BLaER1 (cell line): ENCODE data around the gene PPP2R2C.
A peak's percentile ranks its signal among the peaks of the same experiment; 100 is the strongest.

Experiments used
- H3K27ac ChIP-seq: shearing (Covaris generic); formaldehyde crosslinking; 2 replicates; pipeline ENCODE4 v1.8.1; 2022
- H3K27me3 ChIP-seq: shearing (Covaris generic); formaldehyde crosslinking; 2 replicates; pipeline ENCODE4 v1.8.1; 2022
- H3K36me3 ChIP-seq: shearing (Covaris generic); formaldehyde crosslinking; 2 replicates; pipeline ENCODE4 v1.8.1; 2022
- H3K4me1 ChIP-seq: shearing (Covaris generic); formaldehyde crosslinking; 2 replicates; pipeline ENCODE4 v1.8.1; 2022
- H3K4me2 ChIP-seq: shearing (Covaris generic); formaldehyde crosslinking; 2 replicates; pipeline ENCODE4 v1.8.1; 2022
- H3K4me3 ChIP-seq: shearing (Covaris generic); formaldehyde crosslinking; 2 replicates; pipeline ENCODE4 v1.8.1; 2022
- H3K9ac ChIP-seq: shearing (Covaris generic); formaldehyde crosslinking; 2 replicates; pipeline ENCODE4 v1.8.1; 2022
- H3K9me3 ChIP-seq: shearing (Covaris generic); formaldehyde crosslinking; 2 replicates; pipeline ENCODE4 v1.8.1; 2022
- H4K20me1 ChIP-seq: shearing (Covaris generic); formaldehyde crosslinking; 2 replicates; pipeline ENCODE4 v1.8.1; 2022
- Cebpa-rat ChIP-seq: shearing (Covaris generic); IDR thresholded peaks from 2 replicates; pipeline ENCODE4 v1.8.1; 2022

The PPP2R2C gene

DNA sequence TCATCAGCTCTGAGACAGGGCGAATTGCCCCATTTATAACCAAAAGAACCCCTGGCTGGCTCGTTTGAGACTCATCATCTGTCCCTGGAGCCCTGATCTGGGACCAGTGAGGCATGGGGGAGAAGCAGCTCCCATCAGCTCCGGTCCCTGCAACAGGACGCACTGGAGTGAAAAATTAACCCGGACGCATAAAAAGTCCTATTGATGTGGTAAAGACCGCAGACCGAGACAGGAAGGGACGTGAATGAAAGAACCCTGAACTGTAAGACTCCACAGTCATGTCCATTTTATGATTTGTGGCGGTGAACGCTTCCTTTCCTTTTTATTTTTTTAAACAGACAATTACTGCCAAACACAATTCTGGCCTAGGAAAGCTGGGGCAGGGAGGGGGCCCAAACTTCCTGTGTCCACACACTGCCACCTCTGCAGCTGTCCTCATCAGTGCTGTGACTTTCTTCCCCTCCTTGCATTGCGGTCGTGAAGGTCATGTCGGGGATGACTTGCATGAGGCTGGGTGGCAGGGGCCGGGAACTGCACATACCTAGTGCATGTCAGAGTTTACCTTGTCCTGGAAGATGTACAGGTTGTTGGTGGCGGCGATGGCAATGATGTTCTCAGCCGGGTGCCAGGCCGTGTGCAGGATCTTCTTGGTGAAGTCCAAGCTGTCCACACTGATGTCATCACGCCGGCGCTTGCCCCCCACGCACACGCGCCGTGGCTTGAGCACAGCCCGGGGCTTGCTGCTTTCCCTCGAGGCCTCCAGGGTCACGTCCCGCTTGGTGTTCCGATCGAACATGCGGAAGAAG is 149.4 kb downstream of the PPP2R2C start:
- Histone ChIP-seq H3K9me3 (peaks cover 9% of the 10 kb centered on the region), H3K9ac (no peak overlapping the region), H3K4me2 (peak overlapping the region; percentile 90), H3K36me3 (no peaks in the 10 kb centered on the region), H3K27ac (peak overlapping the region; percentile 70; the same call in 1 of the 2 replicates), H3K27me3 (no peaks in the 10 kb centered on the region), H4K20me1 (peaks cover 11% of the 10 kb centered on the region; the same call in 1 of the 2 replicates), H3K4me1 (peaks cover 93% of the 10 kb centered on the region), H3K4me3 (peak overlapping the region; percentile 1; the same call in 1 of the 2 replicates)
- no peak for TF ChIP-seq Cebpa-rat

GRCh38 chr4:6322067-6322760 is 150.2 kb downstream of the PPP2R2C start:
- Histone ChIP-seq H3K9me3 (peaks cover 9% of the 10 kb centered on the region), H3K4me2 (peak overlapping the region; percentile 90), H3K9ac (no peak overlapping the region), H3K27me3 (no peaks in the 10 kb centered on the region), H3K36me3 (no peaks in the 10 kb centered on the region), H3K4me3 (peak overlapping the region; percentile 1; the same call in 1 of the 2 replicates), H3K27ac (no peak overlapping the region), H3K4me1 (peaks cover 93% of the 10 kb centered on the region), H4K20me1 (peaks cover 11% of the 10 kb centered on the region; the same call in 1 of the 2 replicates)
- TF ChIP-seq Cebpa-rat = no peak

- Histone ChIP-seq H3K4me2 (peak overlapping the region; percentile 90), H3K4me1 (peaks cover 93% of the 10 kb centered on the region), H3K4me3 (no peak overlapping the region), H3K27me3 (no peaks in the 10 kb centered on the region), H3K9me3 (peaks cover 9% of the 10 kb centered on the region), H4K20me1 (peaks cover 11% of the 10 kb centered on the region; the same call in 1 of the 2 replicates), H3K36me3 (no peaks in the 10 kb centered on the region), H3K9ac (no peak overlapping the region), H3K27ac (no peak overlapping the region)
- TF ChIP-seq Cebpa-rat = no peak
These were observed 151.1 kb downstream of the PPP2R2C start for GRCh38 chr4:6321361-6321760.

DNA sequence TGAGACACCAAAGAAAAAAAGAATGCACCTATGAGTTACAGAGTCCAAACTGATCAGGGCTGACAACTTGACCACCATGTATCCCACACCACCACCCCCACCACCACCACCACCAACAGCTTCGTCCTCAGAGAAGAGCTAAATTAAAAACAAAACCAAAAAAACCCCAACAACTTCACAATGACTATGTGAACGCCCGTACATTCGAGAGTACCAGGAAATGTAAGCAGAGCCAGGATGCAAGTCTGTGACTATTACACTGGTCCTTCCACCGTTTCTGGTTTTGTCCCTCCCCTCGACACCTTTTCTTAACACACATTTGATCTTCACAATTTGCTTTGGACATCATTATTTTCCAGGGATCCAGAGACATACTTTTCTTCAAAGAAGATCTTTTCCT is 151.8 kb downstream of the PPP2R2C start:
- Histone ChIP-seq H3K4me2 (peak overlapping the region; percentile 90; the same call in 1 of the 2 replicates), H4K20me1 (peaks cover 11% of the 10 kb centered on the region; the same call in 1 of the 2 replicates), H3K36me3 (no peaks in the 10 kb centered on the region), H3K27ac (no peak overlapping the region), H3K4me1 (peaks cover 89% of the 10 kb centered on the region), H3K9ac (no peak overlapping the region), H3K27me3 (no peaks in the 10 kb centered on the region), H3K9me3 (peaks cover 9% of the 10 kb centered on the region), H3K4me3 (no peak overlapping the region)
- no peak for TF ChIP-seq Cebpa-rat

GRCh38 chr4:6319530-6320150 is 152.8 kb downstream of the PPP2R2C start:
- no peaks in the 10 kb centered on the region for H3K36me3 ChIP-seq
- no peak overlapping the region for H3K27ac ChIP-seq
- H4K20me1 ChIP-seq = peaks cover 8% of the 10 kb centered on the region; the same call in 1 of the 2 replicates
- no peak overlapping the region for H3K4me2 ChIP-seq
- no peak for TF ChIP-seq Cebpa-rat
- no peak overlapping the region for H3K9ac ChIP-seq
- H3K4me1 ChIP-seq = peaks cover 79% of the 10 kb centered on the region
- H3K4me3 ChIP-seq = no peak overlapping the region
- no peaks in the 10 kb centered on the region for H3K27me3 ChIP-seq
- H3K9me3 ChIP-seq = peaks cover 9% of the 10 kb centered on the region

DNA sequence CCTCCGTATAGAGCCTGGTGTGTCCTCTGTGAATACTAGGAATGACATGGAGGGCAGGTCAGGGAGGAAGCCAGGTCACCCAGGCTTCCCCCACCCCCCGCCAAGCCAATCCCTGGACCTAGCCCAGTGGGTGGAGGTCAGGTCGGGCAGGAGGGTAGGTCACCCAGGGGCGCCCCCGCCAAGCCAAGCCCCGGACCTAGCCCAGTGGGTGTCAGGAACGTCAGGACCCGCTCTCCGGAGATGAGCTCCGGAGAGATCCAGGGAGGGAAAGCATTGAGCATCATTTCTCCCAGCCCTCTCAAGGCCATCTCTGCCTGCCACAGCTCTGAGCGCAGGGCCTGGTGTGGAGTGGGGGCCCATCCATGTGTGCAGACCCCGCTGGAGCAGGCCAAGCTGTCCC is 154.2 kb downstream of the PPP2R2C start:
- TF ChIP-seq Cebpa-rat = no peak
- H3K36me3 ChIP-seq = no peaks in the 10 kb centered on the region

GRCh38 chr4:6316461-6317003 is 155.9 kb downstream of the PPP2R2C start:
- no peak overlapping the region for H3K4me3 ChIP-seq
- H3K27ac ChIP-seq = no peak overlapping the region
- TF ChIP-seq Cebpa-rat = no peak
- H4K20me1 ChIP-seq = no peaks in the 10 kb centered on the region
- H3K27me3 ChIP-seq = no peaks in the 10 kb centered on the region
- no peaks in the 10 kb centered on the region for H3K36me3 ChIP-seq
- peaks cover 48% of the 10 kb centered on the region for H3K4me1 ChIP-seq
- H3K4me2 ChIP-seq = peak overlapping the region; percentile 54
- no peak overlapping the region for H3K9ac ChIP-seq
- peaks cover 9% of the 10 kb centered on the region for H3K9me3 ChIP-seq

More for the DNA sequence above, 154.2 kb downstream of the PPP2R2C start:
- H3K27me3 ChIP-seq = no peaks in the 10 kb centered on the region
- no peak overlapping the region for H3K4me3 ChIP-seq
- no peak overlapping the region for H3K27ac ChIP-seq
- peaks cover 9% of the 10 kb centered on the region for H3K9me3 ChIP-seq
- 0 out of 2 replicates have a peak, but pooled peaks cover 6% of the 10 kb centered on the region for H4K20me1 ChIP-seq
- H3K4me2 ChIP-seq = peak overlapping the region; percentile 54
- H3K4me1 ChIP-seq = peaks cover 65% of the 10 kb centered on the region
- H3K9ac ChIP-seq = no peak overlapping the region

GRCh38 chr4:6313216-6313615 is 159.2 kb downstream of the PPP2R2C start:
- H3K9ac ChIP-seq = no peak overlapping the region
- H3K4me3 ChIP-seq = no peak overlapping the region
- H3K27ac ChIP-seq = no peak overlapping the region
- peaks cover 28% of the 10 kb centered on the region for H3K4me1 ChIP-seq
- peaks cover 28% of the 10 kb centered on the region for H3K27me3 ChIP-seq
- H3K36me3 ChIP-seq = no peaks in the 10 kb centered on the region
- no peaks in the 10 kb centered on the region for H4K20me1 ChIP-seq
- H3K4me2 ChIP-seq = no peak overlapping the region
- no peak for TF ChIP-seq Cebpa-rat
- peaks cover 29% of the 10 kb centered on the region for H3K9me3 ChIP-seq

GRCh38 chr4:6309777-6310176 is 162.6 kb downstream of the PPP2R2C start:
- Histone ChIP-seq H3K9ac (no peak overlapping the region), H3K27ac (no peak overlapping the region), H3K4me1 (peaks cover 30% of the 10 kb centered on the region), H3K9me3 (peaks cover 34% of the 10 kb centered on the region), H3K27me3 (peaks cover 50% of the 10 kb centered on the region), H3K36me3 (no peaks in the 10 kb centered on the region), H4K20me1 (no peaks in the 10 kb centered on the region), H3K4me3 (peak overlapping the region; percentile 65; the same call in 1 of the 2 replicates), H3K4me2 (peak overlapping the region; percentile 69)
- no peak for TF ChIP-seq Cebpa-rat
